ENCODE results near the gene TAPT1.

The TAPT1 gene

DNA sequence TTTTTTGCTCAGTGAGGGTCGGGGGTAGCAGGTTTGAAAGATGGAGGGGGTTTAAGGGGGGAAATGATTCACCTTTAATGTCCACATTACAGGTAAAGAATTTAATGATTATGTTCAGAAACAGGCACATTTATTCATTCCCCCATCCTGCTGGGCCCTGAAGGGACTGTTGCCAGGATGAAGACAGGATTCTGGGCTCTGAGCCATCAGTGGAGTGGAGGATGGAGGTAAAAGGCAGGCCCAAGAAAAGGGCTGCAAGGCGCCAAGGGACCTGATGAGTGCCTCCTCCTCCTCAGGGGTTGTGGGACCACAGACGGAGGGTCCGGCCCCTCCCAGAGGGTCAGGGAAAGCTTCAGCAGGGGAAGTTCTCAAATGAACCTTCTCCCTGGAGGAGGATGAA, 102.0 kb downstream of the TAPT1 start:
- Histone ChIP-seq H3K27me3 (ENCODE audit: insufficient read depth, low read length) (peaks cover 19% of the 10 kb centered on the region), H3K4me3 (ENCODE audit: low read length) (no peak overlapping the region), H3K36me3 (ENCODE audit: insufficient read depth, low read length) (no peaks in the 10 kb centered on the region), H3K4me1 (ENCODE audit: insufficient read depth, low read length) (no peaks in the 10 kb centered on the region), H2AFZ (ENCODE audit: low read depth, low read length) (no peak overlapping the region), H3K9me3 (ENCODE audit: low read length) (no peaks in the 10 kb centered on the region)

DNA sequence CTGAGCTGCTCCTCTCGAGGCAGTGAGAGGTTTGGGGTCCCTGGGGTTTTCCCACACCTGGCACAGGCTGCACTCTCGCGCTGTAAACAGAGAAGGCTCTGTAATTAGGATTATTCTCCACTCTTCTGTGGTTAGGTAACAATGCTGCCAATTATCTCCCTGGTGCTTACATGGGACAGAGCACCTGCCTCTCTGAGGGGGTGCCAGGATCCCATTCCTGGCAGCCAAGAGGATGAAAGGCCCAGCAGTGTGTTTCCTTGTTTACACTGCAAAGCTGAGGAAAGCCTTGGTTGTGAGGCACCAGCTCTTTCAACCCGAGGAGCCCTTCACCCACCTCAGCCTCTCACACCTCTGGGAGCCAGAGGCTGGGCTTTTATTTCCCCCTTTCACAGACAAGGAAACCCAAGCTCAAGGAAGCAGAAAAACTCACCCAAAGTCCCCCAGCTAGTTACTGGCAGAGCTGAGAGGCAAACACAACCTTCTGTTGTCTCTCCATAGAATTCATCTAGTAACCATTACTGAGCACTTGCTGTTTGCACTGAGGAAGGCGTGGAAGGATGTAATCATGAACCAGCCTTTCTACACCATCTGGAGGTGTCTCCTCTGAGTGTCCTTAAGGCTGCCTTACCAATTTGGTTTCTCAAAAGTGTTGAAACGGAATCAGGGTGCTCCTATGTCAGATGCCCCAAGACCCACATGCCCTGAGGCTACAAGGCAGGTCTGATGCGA, 102.8 kb downstream of the TAPT1 start:
- H3K9me3 ChIP-seq (ENCODE audit: low read length), result no peaks in the 10 kb centered on the region
- no peaks in the 10 kb centered on the region for H3K36me3 ChIP-seq (ENCODE audit: insufficient read depth, low read length)
- H3K4me3 ChIP-seq (ENCODE audit: low read length), result no peak overlapping the region
- H2AFZ ChIP-seq (ENCODE audit: low read depth, low read length), result no peak overlapping the region
- H3K27me3 ChIP-seq (ENCODE audit: insufficient read depth, low read length), result peaks cover 19% of the 10 kb centered on the region
- H3K4me1 ChIP-seq (ENCODE audit: insufficient read depth, low read length), result no peaks in the 10 kb centered on the region

DNA sequence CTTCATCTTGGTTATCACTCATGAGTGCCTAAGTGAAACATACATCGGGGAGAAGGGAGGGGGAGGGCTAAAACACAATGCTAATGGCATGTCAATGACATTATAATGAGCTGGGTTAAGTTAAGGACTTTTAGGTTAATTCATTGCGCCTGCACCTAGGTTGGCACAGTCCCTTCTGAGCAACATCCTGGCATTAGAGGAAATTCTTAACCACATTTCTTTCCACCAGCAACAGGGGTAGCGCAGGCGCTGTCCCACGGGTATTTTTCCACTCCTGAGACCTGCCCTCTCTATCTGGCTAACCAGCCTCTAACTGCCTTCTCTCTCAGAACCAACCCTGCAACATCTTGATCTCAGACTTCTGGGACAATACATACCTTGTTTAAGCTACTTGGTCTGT, 103.5 kb downstream of the TAPT1 start:
- Histone ChIP-seq H3K27me3 (ENCODE audit: insufficient read depth, low read length) (peaks cover 19% of the 10 kb centered on the region), H2AFZ (ENCODE audit: low read depth, low read length) (no peak overlapping the region), H3K4me3 (ENCODE audit: low read length) (no peak overlapping the region)

DNA sequence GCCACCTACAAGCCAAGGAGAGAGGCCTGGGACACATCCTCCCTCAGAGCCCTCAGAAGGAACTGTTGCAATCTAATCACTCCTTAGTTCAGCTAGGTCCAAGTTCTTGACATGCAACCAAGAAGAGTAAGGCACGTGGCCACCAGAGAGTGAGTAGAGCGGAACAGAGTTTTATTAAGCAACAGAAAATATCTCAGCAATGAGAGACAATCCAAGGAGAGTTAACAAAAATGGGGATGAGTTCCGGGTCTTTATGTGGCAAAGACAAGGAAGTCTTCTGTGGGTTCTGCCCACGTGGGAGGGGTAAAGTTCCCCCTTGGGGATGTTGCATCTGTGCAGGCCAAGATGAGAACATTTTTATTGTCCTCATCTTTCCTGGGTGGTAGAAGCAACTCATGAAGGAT, 104.0 kb downstream of the TAPT1 start:
- H2AFZ ChIP-seq (ENCODE audit: low read depth, low read length), result no peak overlapping the region
- no peaks in the 10 kb centered on the region for H3K36me3 ChIP-seq (ENCODE audit: insufficient read depth, low read length)
- no peaks in the 10 kb centered on the region for H3K4me1 ChIP-seq (ENCODE audit: insufficient read depth, low read length)
- no peak overlapping the region for H3K4me3 ChIP-seq (ENCODE audit: low read length)
- H3K9me3 ChIP-seq (ENCODE audit: low read length), result no peaks in the 10 kb centered on the region
- peaks cover 19% of the 10 kb centered on the region for H3K27me3 ChIP-seq (ENCODE audit: insufficient read depth, low read length)

More for the DNA sequence above, 103.5 kb downstream of the TAPT1 start:
- no peaks in the 10 kb centered on the region for H3K36me3 ChIP-seq (ENCODE audit: insufficient read depth, low read length)
- H3K4me1 ChIP-seq (ENCODE audit: insufficient read depth, low read length), result no peaks in the 10 kb centered on the region
- H3K9me3 ChIP-seq (ENCODE audit: low read length), result no peaks in the 10 kb centered on the region

DNA sequence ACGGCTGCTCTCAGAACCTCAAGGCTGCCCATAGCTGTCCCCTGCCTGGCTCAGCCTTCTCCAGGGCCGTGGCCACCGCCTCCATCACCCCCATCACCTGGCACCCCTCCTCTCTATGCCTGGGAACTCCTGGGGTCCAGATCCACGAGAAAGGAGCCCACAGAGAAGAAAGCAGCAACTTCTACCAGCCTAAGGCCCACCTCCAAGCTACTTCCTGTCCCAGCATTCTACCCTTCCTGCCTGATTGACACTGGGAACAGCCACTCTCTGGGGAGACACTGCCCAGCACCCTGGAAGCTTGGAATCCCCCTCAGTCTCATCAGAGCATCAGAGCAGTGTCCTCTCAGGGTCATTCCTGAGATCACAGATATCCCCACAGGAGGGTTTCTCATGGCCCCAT, 105.6 kb downstream of the TAPT1 start:
- Histone ChIP-seq H3K36me3 (ENCODE audit: insufficient read depth, low read length) (no peaks in the 10 kb centered on the region), H2AFZ (ENCODE audit: low read depth, low read length) (no peak overlapping the region), H3K4me3 (ENCODE audit: low read length) (no peak overlapping the region), H3K27me3 (ENCODE audit: insufficient read depth, low read length) (peaks cover 19% of the 10 kb centered on the region), H3K4me1 (ENCODE audit: insufficient read depth, low read length) (no peaks in the 10 kb centered on the region), H3K9me3 (ENCODE audit: low read length) (no peaks in the 10 kb centered on the region)

DNA sequence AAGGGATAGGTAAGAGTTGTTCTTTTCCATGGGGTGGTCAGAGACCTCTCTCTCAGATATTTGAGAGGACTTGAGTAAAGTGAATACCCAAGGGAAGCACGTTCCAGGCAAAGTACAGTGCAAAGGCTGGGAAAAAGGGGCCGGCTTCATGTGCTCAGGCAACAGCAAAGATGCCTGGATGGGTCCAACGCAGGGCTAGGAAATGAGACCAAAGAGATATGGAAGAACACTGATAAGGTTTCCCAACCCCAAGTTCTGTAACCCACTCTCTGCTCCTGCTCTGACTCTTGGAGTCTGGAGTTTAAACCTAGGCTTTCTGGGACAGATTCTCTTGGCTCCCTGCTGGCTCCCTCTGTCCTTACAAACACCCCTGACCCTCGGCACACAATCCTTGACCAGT, 106.3 kb downstream of the TAPT1 start:
- H3K36me3 ChIP-seq (ENCODE audit: insufficient read depth, low read length), result no peaks in the 10 kb centered on the region
- no peaks in the 10 kb centered on the region for H3K9me3 ChIP-seq (ENCODE audit: low read length)
- H2AFZ ChIP-seq (ENCODE audit: low read depth, low read length), result no peak overlapping the region
- H3K4me3 ChIP-seq (ENCODE audit: low read length), result no peak overlapping the region
- peaks cover 16% of the 10 kb centered on the region for H3K27me3 ChIP-seq (ENCODE audit: insufficient read depth, low read length)
- no peaks in the 10 kb centered on the region for H3K4me1 ChIP-seq (ENCODE audit: insufficient read depth, low read length)

DNA sequence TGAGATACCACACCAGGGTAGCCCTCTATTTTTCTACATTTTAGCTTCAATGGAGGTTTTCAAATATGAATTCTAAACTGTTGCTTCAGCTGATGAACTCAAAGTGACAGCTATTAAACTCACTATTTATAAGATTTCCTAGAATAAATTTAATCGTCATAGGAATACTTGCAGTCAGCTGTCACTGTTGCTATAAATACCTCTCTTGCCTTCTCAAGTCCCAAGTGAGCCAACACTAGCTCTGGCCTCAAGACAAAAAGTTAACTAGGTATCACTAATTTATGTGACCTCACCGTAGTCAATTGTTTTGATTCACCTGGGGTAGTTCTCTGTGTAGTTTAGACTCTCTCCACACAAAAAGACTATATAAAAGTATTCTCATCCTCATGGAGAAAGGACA, 108.2 kb downstream of the TAPT1 start:
- H3K9me3 ChIP-seq (ENCODE audit: low read length), result no peaks in the 10 kb centered on the region
- H3K27me3 ChIP-seq (ENCODE audit: insufficient read depth, low read length), result peaks cover 4% of the 10 kb centered on the region
- H3K4me1 ChIP-seq (ENCODE audit: insufficient read depth, low read length), result no peaks in the 10 kb centered on the region
- H3K4me3 ChIP-seq (ENCODE audit: low read length), result no peak overlapping the region
- H2AFZ ChIP-seq (ENCODE audit: low read depth, low read length), result no peak overlapping the region
- H3K36me3 ChIP-seq (ENCODE audit: insufficient read depth, low read length), result no peaks in the 10 kb centered on the region

DNA sequence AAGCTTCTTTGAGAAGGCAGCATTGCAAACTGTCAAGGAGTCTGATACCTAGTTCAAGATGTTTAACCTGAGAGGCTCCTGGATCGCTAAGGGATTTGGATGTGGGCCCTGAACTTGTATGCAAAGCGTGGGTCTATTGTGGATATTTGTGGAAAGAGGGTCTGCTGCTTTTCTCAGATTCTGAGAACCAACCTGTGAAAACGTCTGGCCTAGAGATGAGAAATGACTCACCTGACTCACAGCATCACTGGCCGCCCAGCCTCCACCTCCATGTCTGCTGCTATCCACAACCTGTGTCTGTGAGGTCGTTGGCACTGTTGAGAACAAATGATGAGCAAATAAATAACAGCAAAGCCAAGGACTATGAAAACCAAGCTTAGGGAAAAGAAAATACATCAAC, 109.1 kb downstream of the TAPT1 start:
- no peaks in the 10 kb centered on the region for H3K36me3 ChIP-seq (ENCODE audit: insufficient read depth, low read length)
- H2AFZ ChIP-seq (ENCODE audit: low read depth, low read length), result no peak overlapping the region
- no peaks in the 10 kb centered on the region for H3K9me3 ChIP-seq (ENCODE audit: low read length)
- no peak overlapping the region for H3K4me3 ChIP-seq (ENCODE audit: low read length)
- no peaks in the 10 kb centered on the region for H3K27me3 ChIP-seq (ENCODE audit: insufficient read depth, low read length)
- no peaks in the 10 kb centered on the region for H3K4me1 ChIP-seq (ENCODE audit: insufficient read depth, low read length)

DNA sequence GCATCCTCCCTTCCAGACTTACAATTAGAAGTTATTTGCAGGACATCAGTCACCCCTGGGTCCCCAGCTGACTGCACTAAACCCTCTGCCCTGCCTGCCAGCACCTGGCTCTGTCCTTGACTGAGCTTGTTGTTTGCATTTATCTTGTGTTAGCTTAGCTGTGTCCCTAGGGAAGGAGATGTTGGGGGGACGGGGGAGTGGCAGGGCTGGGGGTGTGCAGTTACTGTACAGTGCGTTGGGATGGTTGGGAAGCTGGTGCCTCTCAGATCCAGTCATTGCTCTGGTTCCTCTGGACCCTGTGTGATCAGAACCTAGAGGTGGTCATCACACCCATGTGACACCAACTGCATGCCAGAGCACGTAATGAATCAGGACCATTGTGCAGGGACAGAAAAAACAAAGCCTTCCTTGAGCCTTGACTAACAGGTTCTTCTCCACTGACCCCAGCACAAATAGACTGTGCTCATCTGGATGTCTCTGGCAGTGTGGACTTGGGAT, 109.7 kb downstream of the TAPT1 start:
- Histone ChIP-seq H3K9me3 (ENCODE audit: low read length) (no peaks in the 10 kb centered on the region), H3K27me3 (ENCODE audit: insufficient read depth, low read length) (no peaks in the 10 kb centered on the region), H2AFZ (ENCODE audit: low read depth, low read length) (no peak overlapping the region), H3K4me3 (ENCODE audit: low read length) (no peak overlapping the region), H3K36me3 (ENCODE audit: insufficient read depth, low read length) (no peaks in the 10 kb centered on the region), H3K4me1 (ENCODE audit: insufficient read depth, low read length) (no peaks in the 10 kb centered on the region)

DNA sequence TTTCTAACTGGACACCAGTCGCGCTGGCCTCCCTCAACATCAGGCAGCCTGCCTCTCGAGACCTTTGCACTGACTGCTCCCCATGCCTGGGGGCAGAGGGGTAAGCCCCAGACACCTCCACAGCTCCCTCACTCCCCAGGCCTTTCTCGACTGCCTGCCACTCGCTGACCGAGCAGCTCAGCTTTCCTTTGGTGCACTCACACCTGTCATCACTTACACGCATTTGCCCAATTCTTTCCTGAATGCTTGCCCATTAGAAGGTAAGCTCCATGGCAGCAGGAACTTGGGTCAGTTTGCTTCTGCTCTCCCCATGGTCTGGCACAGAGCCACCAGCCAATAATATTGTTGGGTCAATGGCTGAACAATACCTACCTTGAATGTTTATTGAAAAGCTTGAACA, 110.3 kb downstream of the TAPT1 start:
- H3K4me3 ChIP-seq (ENCODE audit: low read length), result no peak overlapping the region
- H3K4me1 ChIP-seq (ENCODE audit: insufficient read depth, low read length), result no peaks in the 10 kb centered on the region
- H3K36me3 ChIP-seq (ENCODE audit: insufficient read depth, low read length), result no peaks in the 10 kb centered on the region
- H3K27me3 ChIP-seq (ENCODE audit: insufficient read depth, low read length), result no peaks in the 10 kb centered on the region
- H2AFZ ChIP-seq (ENCODE audit: low read depth, low read length), result no peak overlapping the region
- no peaks in the 10 kb centered on the region for H3K9me3 ChIP-seq (ENCODE audit: low read length)

DNA sequence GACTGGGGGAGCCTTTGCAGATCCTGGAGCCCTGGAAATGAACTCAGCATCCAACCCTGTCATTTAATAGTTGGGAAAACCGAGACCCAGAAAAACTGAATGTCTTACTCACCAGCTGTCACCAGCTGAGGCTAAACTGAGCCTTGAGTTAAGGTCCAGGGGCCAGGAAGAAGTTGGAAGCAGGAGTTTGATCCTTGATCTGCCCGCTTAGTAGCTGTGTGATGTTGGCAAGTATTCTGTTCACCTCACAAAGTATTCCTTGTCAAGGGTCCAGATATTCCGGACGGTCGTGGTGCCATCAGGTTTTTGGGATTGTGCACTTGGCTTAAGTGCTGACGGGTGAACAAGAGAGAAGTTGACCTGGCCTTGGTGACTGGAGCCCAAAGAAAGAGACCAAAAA, 111.7 kb downstream of the TAPT1 start:
- H3K27me3 ChIP-seq (ENCODE audit: insufficient read depth, low read length), result peaks cover 2% of the 10 kb centered on the region
- no peaks in the 10 kb centered on the region for H3K9me3 ChIP-seq (ENCODE audit: low read length)
- no peaks in the 10 kb centered on the region for H3K4me1 ChIP-seq (ENCODE audit: insufficient read depth, low read length)
- H3K4me3 ChIP-seq (ENCODE audit: low read length), result no peak overlapping the region
- H3K36me3 ChIP-seq (ENCODE audit: insufficient read depth, low read length), result no peaks in the 10 kb centered on the region
- H2AFZ ChIP-seq (ENCODE audit: low read depth, low read length), result no peak overlapping the region

DNA sequence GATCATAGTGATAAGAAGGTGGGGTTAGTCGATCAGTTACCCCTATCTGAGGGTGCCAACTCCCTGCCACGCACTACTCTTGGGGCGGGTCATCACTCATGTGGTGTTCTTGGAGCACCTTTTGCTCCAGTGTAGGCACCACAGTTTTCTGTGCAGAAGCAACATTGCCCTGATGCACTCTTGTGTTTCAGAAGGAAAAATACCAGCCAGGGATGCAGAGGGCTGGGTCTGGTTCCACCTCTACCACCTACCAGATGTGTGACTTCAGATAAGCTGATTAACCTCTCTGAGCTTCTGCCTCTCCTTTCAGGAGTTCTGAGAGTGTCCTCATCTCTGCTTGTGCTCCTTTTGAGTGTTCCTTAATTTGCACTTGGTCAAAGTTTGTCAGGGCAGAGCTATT, 112.5 kb downstream of the TAPT1 start:
- Histone ChIP-seq H3K9me3 (ENCODE audit: low read length) (no peaks in the 10 kb centered on the region), H3K4me3 (ENCODE audit: low read length) (no peak overlapping the region), H3K36me3 (ENCODE audit: insufficient read depth, low read length) (no peaks in the 10 kb centered on the region), H3K4me1 (ENCODE audit: insufficient read depth, low read length) (no peaks in the 10 kb centered on the region), H2AFZ (ENCODE audit: low read depth, low read length) (no peak overlapping the region), H3K27me3 (ENCODE audit: insufficient read depth, low read length) (peaks cover 7% of the 10 kb centered on the region)

DNA sequence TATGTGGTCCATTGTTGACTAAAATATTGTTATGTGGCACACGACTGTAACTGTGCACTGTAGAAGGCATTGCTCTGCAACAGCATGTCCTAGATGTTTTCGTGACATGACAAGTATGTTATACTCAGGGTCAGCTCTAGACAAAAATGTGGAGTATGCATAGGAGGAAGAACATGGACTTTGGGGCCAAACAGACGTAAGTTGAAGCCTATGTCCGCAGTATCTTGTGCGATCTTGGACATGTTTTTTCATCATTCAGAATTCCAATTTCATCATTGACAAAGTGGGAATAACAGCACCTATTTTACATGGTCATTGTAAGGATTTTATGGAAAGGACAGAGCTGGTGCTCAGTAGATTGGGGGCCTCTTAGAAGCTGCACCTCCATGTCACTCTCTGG, 114.7 kb downstream of the TAPT1 start:
- no peaks in the 10 kb centered on the region for H3K36me3 ChIP-seq (ENCODE audit: insufficient read depth, low read length)
- H2AFZ ChIP-seq (ENCODE audit: low read depth, low read length), result no peak overlapping the region
- no peak overlapping the region for H3K4me3 ChIP-seq (ENCODE audit: low read length)
- H3K27me3 ChIP-seq (ENCODE audit: insufficient read depth, low read length), result peaks cover 12% of the 10 kb centered on the region
- H3K4me1 ChIP-seq (ENCODE audit: insufficient read depth, low read length), result no peaks in the 10 kb centered on the region
- no peaks in the 10 kb centered on the region for H3K9me3 ChIP-seq (ENCODE audit: low read length)

Measured in neuron (in vitro differentiated cells).